HG02970 (cell line): ENCODE measurements around the gene ORM1.

Experiments
- ATAC-seq: cut with Tn5 transposase; IDR thresholded peaks from one replicate; pipeline ENCODE4 v1.9.1; 2021; ENCODE audit warnings: mild to moderate bottlenecking, moderate library complexity, moderate number of reproducible peaks; ENCODE audit not compliant: unreplicated experiment, low FRiP score

ORM1 gene

DNA sequence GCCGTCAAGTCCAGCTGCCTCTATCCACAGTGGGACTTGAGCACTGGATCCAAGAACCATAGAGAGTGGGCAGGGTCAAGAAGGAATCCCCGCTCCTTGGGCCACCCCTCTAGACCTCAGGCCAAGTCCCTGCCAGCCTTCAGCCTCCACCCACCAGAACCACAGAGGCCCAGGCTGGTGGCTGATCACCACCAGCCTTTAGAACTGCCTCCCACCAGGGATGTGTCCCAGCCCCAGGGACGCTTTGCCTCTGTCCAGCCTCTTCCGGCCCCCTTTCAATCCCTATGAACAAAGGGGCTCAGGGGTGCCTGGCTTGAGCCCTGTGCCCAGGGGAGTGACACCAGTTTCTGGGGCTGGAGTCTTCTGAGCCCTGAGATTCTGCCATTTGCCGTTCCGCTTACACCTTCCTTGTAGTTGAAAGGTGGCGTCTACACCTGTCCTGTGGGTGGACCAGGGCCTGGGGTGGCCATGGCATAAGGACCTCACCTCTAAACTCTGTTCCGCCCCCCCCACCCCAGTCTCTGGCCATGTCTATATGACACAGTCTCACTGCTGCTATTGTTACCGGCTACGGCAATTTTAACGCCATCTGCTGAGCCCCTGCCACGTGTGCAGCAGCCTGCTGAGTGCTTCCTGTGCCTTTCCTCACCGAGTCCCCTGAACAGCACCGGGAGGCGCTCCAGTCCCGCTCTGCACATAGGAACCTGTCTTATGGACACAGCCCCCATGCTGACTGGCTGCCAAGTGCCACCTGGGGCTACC lies 35.7 kb upstream of the ORM1 start:
- ATAC-seq: no peak

DNA sequence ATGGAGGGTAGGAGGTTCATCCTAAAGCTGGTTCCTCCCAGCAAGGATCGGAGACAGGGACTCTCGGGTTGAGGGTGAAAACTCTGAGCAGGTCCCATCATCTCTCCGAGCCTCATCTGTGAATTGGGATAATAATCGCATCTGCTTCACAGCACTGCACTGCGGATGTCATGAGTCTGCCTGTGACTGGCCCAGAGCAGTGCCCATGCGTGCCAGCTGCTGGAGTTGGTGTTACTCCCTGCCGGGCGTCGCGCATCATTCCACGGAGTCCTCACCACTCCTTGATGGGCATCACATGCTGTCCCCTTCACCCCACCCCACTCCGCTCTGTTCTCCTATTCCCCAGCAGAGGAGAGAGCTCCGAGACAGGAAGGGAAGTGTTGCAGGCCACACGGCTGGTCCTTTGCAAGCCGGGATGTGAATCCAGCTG lies 35.1 kb upstream of the ORM1 start:
- ATAC-seq: no peak

DNA sequence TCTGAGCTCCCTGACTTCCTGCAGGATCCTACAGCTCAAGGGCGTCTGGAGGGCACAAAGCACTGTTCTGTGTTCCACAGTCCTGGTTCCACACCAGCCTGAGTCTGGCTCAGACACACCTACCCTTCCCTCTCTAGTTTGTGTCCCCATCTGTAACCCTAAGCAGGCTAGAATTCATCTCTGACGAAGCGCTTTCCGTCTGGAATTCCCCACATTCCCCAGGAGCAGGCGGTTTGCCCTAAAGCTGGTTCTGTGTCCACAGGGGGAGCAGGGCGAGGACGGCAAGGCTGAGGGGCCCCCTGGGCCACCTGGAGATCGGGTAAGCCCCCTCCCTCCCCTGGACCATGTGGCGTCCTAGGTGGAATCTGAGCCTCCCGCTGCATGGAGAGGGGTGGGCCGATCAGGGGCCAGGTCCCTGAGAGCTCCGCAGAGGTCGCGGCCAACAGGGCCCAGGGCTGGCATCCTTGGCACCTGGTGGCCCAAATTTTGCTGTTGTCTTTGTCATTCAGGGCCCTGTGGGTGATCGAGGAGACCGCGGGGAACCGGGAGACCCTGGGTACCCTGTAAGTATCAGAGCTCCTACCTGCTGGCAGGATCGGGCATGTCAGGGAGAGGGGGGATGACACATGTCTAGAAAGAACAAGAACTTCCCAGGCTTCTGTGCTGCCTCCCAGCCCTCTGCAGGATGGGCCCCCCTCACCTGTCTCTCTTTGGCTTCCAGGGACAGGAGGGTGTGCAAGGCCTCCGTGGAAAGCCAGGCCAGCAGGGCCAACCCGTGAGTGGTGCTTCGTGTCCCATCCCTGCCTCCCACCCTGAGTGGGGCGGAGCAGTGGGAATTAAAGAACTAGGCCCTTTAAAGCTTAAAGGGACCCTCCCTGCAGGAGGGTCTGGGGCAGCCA lies 34.5 kb upstream of the ORM1 start:
- no peak for ATAC-seq

DNA sequence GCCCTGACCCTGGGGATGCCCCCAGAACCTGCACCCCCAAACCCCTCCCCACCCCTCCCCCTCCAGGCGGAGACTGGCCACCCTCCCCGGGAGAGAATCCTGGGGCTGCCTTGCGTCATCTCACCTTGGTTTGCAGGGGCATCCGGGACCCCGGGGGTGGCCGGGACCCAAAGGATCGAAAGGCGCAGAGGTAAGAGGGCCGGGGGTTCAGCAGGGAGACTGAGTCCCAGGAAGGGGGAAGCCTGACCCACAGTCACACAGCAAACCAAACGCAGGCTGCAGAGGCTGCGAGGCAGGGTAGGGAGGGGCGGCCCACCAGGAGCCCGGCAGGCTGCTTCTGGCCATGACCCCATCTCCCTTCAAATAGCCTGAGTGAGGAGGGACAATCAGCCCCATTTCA lies 33.8 kb upstream of the ORM1 start:
- ATAC-seq: no peak

DNA sequence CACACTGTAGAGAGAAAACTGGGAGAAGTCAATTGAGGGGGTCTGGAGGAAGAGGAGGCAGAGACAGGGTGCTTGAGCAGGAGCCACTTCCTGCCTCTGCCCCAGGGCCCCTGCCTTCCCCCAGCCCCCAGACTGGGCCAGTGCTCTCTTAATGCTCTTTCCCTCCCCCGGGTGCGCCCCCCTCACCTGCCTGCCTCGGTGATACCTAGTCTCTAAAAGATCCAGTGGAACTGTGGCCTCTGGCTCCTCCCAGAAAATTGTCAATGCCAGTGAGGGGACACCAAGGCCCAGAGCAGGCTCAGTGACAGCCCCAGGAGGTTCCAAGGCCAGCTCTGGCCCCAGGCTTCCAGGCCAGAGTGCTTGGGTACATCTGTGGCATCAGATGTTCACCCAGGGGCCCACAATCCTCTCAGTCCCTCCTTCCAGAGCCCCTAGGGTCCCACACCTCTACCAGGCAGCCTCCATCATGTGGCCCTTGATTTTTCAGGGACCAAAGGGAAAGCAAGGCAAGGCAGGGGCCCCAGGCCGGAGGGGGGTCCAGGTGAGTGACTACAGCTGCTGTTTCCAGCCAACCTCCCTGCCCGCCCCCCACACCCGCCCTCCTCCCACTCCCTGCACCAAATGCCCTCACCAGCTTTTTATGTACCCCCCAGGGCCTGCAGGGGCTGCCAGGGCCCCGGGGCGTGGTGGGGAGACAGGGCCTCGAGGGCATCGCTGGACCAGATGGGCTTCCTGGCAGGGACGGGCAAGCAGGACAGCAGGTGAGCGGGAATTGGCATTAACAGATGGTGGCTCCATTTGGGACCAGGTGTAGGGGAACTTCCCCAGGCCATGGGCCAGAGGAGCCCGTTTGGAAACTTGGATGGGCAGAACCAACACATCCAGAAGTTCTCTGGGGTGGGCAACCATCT lies 33.1 kb upstream of the ORM1 start:
- ATAC-seq: no peak

DNA sequence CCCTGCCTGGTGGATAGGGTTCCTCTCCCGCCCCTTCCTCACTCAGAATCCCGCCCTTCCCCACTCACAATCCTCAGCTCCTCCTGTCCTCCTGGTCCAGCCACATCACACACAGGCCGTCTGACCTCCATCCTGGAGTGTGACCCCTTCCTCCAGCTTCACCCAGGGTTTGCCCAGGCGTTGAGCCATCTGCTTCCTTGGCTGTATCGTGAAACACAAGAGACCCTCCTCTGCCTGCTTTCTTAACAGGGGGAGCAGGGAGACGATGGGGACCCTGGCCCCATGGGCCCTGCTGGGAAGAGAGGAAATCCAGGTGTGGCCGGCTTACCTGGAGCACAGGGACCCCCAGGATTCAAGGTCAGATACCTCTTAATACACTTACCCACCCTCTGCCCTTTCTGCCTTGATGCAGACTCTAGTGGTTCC lies 32.3 kb upstream of the ORM1 start:
- ATAC-seq: no peak

DNA sequence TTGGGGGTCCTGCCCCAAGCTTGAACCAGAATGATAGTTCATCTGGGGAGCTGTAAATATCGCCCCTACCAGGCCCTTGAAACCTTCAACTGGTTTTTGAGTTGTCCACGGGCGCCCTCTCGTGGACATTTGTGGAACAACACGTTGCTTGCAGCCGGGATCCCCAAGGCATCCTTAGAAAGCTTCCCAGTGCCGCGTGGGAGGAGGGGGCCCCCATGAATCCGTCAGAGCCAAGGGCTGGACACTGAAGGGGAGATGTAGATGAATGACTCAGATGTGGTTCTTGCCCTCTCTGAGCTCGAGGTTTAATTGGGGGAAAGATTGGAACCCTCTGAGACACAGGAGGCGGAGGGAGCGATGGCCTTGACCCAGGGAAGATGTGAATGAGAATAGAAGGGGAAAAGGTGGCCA lies 31.8 kb upstream of the ORM1 start:
- ATAC-seq: no peak

DNA sequence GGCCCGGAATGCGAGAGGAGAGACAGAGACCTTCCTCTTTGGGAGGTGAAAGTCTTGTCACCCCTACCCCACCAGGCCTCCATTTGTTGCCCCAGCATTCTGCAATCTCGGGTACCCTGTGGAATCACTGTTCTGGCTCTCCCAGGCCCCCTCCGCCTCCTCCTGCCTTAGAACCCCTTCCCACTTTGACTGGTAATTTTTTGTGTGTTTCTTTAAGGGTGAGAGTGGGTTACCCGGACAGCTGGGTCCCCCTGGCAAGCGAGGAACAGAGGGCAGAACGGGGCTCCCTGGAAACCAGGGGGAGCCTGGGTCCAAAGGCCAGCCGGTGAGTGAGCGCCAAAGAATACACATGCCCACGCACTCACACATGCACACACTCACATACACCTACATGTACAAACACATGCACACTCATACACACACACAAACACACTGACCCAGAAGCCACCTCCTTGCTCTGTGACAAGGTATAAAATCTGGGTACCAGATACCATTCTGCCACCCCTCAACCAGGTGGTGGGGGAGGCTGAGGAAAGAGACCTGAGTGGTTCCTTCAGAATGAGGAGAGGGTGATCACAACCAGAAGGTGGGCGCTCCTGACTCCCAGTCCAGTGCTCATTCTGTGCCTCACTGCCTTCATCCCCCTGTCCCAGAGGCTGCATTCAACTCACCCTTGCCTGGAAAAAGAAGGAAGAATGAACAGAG lies 30.9 kb upstream of the ORM1 start:
- ATAC-seq: no peak

DNA sequence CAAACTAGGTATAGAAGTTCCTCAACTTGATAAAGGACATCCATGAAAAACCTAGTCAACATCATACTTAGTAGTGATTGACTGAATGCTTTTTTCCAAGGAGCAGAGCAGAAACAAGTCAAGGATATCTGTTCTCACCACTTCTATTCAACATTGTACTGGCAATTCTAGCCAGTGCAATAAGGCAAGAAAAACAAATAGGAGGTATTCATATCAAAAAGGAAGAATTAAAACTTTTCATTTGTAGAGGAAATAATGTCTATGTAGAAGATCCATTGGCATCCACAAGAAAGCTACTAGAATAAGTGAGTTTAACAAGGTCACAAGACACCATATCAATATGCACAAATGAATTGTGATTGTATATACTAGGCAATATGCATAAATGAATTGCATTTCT lies 28.2 kb upstream of the ORM1 start:
- no peak for ATAC-seq

DNA sequence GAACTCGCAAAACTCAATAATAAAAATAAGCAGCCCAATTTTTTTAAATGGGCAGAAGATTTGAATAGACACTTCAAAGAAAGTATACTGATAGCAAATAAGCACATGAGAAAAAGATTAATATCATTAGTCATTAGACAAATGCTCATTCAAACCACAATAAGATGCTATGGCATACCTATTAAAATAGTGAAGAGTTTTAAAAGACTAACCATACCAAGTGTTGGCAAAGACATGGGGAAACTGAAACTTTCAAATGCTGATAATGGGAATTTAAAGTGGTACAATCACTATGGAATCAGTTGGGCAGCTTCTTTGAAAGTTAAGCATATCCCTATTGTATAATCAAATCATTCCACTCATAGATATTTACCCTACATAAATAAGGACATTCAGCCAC lies 26.6 kb upstream of the ORM1 start:
- no peak for ATAC-seq

DNA sequence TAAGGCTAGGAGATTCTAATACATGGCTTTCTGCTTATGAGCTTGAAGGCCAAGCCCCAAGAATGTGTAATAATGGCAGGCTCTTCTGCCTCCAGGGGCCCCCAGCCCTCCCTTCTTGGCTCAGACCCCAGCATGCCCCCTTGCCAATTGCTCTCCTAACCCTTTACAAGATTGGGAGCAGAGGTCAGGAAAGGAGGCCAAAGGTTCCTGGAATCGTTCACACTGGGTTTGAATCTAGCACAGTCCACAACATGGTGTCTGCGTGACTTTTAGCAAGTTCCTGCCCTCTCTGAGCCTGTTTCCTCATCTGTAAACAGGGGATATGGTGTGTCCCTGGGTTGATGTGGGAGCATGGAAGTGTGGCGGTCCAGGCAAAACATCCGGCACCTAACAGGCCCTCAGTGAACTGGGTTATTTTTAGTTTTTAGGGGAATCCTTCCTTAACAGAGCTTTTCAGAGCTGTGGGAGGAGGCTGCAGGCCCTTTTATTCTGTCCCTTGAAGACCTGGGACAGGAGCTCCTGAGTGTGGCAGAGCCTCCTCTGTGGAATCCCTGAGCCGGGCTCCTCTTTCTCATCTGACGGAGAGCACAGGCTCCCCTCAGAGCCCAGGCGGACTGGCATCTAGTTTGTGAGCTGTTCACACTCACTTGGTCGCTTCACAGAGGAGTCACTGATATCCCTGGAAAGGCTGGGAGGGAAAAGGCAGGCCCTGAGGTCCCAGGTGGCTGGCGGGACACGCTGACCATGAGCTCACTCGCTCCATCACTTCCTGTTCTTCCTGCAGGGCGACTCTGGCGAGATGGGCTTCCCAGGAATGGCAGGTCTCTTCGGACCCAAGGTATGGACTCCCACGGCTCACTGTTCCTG lies 23.4 kb upstream of the ORM1 start:
- no peak for ATAC-seq

DNA sequence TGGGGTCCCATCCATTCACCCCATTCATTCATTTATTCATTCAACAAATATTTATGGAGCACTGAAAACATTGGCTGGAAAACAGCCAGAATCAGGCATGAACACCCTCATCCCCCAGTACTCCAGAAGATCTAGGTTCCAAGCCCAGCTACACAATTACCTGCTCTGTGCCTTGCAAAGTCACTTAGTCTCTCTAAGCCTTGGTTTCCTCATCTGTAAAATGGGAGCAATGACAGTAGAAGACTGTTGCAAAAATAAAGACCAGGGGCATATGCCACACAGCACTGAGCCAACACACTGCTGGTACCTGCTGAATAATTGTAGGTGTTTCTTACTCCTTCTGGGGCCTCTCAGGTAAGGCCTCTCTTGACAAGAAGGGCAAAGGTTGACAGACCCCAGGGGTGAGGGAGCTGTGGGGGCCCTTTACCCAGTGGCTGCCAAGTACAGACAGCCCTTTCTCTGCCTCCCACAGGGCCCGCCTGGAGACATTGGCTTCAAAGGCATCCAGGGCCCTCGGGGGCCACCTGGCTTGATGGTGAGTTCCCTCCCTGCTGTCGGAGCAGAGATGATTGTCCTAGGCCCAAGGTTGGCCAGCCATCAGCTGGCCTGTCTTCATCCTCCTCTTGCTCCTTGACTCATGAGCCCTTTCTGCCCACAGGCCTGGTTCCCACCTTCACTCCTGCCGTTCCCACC lies 22.6 kb upstream of the ORM1 start:
- ATAC-seq: no peak

DNA sequence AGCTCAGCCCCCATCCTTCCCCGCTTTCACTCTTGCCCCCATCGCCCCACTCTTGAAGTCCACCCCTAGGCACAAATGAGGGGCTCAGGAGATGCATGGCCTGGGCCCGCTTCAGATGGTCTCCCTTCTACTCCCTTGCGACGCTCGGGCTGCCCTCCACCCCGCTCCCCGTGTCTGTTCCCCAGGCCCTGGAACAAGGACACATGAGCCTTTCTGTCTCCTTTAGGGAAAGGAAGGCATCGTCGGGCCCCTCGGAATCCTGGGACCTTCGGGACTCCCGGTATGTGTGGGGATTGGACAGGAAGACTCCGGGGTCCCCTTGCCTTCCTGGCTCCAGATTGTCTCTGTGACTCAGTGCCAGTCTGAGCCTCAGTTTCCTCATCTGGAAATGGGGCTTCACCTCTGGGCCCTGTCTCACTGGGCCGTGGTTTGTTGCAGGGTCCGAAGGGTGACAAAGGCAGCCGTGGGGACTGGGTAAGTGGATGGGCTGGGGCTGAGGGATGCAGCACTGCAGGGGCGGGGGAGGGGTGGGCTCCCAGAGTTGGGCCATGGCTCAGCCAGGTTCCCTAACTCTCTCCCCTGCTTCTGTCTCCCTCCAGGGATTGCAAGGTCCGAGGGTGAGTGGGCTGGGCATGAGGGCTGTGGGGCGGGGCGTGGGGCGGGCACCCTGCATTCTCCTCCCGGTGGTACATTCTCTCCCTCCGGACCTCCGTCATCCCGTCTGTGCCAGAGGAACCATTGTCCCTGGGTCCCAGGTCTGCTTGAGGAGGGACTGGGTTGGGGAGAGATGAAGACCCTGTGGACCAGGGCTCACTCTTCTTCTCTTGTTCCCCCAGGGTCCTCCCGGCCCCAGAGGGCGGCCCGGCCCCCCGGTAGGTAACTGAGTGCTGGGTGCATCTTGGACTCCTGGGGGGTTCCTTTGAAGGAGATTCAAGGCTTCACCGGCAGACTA lies 21.8 kb upstream of the ORM1 start:
- no peak for ATAC-seq

DNA sequence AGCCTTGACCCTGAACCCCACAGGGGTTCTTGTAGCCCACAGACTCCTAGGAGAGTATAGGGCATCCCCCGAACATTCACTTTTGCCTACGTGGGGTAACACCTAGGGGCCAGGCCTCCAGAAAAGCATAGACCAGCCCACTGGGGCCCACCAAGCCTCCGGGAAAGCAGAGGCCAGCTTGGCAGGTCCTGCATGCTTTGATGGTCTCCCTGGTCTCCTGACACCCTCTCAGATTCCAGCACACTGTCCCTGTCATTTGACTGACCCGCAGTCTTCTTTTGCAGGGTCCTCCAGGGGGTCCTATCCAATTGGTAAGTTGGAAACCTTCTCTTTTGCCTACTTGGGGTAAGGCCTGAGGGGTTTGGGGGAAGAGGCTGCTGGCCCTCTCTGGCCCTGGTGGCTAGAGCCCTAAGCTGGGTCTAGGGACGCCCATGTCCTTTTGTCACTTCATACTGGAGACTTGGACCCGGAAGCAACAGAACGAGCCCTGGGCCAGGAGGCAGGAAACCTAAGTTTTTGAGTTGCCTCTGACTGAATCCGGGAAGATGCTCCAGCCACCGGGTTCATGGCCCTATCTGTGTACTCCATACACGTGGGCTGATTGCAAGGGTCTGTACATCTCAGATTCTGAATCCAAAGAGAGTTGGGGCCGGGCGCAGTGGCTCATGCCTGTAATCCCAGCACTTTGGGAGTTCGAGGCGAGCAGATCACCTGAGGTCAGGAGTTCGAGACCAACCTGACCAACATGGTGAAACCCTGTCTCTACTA lies 20.9 kb upstream of the ORM1 start:
- ATAC-seq: no peak

DNA sequence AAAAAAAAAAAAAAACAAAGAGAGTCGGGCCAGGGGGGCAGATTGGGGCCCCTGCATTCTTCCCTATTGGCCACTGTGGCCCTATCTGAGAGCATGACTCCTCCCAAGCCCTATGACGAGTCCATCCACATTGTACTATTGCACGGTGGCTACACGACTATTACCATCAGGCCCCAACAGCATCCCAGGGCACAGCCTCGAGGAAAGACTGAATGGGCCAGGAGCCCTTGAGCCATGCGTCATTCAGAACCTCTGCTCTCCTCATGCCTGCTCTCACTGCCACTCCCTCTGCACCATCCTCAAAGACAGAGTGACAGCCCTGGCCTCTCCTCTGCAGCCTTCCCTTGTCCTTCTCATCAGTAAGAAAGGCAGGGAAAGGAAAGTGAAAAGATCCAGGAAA lies 20.2 kb upstream of the ORM1 start:
- no peak for ATAC-seq

DNA sequence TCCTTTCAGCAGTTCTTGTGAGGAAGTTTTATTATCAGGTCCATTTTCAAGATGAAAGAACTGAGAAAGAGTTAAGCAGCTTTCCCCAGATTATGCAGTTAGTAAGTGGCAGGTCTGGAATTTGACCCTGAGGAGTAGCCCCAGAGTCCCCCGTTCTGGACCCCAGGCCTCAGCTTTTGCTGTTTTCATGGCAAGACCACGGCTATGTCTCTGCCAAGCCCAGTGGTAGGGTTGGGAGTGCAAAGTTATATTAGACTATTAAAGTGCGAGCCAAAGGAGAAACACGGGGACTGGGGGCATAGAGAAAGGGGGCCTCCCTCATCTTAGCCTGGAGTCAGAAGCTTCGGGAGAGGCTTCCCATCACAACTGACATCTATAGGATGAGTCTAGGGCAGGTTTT lies 19.3 kb upstream of the ORM1 start:
- ATAC-seq: no peak

DNA sequence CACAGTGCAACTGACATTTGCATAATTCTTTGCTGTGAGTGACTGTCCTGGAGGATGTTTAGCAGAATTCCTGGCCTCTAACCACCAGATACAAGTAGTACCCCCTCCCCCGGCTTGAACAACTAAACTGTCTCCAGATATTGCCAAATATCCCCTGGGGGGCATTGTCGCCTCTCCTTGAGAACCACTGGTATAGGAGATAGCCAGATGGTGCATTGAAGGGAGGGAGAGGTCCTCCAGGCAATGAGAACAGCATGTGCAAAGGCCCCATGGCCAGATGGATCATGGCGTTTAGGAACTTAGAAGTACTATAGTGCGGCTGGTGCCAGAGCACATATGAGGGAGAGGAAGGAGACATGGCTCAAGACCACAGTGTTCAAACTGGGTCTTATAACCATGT lies 18.9 kb upstream of the ORM1 start:
- ATAC-seq: no peak
